NK-92 treated with Interleukin-12 subunit alpha and Interleukin-12 subunit beta, amount 100 ng/mL, for 24 hours (cell line): ENCODE data around the gene CELF1.

ENCODE experiments used
- DNase-seq: peaks from one replicate; lab custom pipeline; 2025; lab: John Stamatoyannopoulos, UW

The CELF1 gene

DNA sequence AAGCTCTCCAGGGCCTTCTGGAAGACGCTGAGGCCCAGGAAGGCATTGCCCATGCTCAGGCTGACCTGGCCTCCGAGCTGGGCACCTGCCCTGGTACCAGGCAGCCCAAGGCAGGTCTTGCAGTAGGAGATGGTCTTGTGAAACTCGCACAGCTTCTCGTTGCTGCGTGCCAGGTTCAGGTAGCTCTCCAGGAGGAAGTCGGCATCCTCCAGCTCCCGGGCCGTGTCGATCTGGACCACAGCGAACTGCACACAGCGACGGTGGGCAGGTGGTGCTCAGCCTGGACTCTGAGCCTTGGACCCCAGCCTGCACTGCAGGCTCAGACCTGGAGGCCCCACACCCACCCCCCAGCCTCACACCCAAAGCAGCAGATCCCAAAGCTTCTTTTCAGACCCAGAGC, 105.0 kb downstream of the CELF1 start:
- no peak for DNase-seq

DNA sequence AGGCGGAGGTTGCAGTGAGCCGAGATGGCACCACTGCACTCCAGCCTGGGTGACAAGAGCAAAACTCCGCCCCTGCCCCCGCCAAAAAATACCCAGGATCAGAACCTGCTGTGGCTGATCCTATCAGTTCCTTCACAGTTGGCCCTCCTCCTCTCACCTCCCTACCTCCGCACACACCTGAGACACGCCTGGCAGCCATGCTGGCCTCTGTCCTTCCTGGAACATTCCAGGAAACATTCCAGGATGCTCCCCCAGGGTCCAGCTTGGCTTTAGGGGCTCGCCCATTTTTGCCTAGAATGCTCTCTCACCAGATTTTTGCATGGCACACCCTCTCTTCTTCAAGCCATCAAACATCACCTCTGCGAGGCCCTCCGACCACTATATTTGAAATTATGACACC, 106.1 kb downstream of the CELF1 start:
- DNase-seq = no peak

DNA sequence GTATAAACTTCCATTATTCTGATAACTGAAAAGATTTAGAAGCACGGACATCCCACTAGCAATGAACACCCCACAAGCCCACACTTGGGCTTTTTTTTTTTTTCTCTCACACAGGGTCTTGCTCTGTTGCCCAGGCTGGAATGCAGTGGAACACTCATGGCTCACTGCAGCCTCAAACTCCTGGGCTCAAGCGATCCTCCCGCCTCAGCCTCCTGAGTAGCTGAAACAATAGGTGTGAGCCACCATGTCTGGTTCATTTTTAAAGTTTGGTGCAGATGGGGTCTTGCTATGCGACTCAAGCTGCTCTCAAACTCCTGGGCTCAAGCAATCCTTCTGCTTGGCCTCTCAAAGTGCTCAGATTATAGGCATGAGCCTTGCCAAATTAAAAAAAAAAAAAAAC, 107.1 kb downstream of the CELF1 start:
- DNase-seq = no peak

DNA sequence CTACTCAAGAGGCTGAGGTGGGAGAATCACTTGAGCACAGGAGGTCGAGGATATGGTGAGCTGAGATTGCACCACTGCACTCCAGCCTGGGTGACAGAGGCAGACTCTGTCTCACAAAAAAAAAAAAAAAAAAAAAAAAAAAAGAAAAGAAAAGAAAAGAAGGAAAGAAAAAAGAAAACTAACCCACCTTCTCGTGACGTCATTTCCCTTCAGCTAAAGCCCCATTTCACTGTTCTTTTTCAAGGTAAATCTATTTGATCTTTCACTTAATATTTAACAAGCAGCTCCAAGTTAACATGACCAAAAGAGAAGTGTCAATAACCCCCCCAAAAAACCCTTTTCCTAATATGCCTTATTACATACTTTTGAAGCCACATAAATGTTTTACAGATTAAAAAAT, 109.1 kb downstream of the CELF1 start:
- no peak for DNase-seq

DNA sequence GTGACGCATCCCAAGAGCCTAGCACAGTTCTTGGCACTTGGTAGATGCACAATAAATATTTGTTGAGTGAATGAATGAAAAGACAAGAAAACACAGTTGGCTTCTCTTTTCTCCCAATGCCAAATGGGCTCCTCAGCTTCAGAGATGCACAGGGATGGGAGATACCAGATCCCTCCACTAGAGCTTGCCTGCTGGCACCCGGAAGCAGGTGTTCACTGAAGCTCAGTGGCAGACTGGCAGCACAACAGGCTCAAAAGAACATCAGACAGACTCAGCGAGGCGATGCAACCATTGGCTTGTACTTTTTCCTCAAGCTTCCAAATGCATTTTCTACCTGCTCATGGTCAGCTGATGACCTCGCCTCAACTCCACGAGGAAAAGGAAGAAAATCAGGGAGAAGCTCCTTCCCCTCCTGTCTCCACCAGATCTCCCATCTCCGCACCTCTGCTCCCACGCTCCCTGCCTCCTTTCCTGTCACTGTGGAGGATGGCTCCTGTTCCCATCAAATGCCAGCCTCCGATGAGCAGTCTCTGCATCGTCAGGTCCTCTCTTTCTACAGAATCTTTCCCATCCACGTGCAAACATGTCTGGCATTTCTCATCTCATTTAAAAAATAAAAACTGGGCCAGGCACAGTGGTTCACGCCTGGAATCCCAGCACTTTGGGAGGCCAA, 109.8 kb downstream of the CELF1 start:
- DNase-seq = no peak

DNA sequence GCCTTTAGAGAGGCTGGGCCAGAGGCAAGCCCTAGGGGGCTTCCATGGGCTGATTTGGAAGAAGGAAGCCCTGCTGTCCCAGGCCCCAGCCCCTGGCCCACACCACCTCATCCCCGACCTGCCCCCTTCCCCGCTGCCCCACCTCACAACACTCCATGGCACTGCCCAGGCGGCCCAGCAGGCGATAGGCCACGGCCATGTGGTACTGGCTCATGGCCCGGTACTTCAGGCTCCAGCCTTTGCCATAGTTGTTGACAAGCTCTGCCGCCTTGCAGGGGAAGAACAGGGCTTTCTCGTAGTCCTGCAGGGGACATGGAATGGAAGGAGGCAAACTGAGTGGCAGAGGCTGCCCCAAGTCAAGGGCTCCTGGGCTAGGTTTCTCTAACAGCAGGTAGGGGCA, 110.4 kb downstream of the CELF1 start:
- DNase-seq = no peak

DNA sequence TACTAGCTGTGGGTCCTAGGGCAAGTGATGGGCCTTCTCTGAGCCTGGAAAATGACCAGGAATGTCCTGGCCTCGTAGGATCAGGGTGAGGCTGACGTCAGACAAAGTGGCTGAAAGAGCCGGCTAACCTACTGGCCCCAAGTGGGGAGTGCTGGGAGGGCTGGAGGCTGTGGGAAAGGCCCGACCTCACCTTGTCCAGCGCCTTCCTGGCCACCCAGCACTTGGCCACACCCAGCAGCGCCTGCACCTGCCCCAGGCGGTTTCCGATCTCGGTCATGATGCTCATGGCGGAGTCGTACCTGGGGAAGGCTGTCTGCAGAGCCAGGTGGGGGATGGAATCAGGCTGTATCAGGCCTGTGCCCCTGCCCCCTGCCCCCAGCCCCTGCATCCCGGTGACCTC, 111.5 kb downstream of the CELF1 start:
- DNase-seq = no peak

DNA sequence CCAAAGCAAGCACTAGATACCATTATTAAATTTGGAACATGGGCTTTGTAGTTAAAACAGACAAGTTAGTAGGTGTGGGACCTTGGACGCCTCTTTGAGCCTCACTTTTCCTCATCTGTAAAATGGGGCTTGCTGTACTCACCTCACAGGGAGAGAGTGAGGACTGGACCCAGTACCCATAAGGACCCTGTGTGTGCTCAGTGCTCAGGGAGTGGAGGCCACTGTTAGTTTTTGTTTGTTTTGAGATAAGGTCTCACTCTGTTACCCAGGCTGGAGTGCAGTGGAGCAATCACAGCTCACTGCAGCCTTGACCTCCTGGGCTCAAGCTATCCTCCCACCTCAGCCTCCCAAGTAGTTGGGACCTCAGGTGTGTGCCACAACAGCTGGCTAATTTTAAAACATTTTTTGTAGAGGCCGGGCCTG, 112.9 kb downstream of the CELF1 start:
- DNase-seq = no peak

DNA sequence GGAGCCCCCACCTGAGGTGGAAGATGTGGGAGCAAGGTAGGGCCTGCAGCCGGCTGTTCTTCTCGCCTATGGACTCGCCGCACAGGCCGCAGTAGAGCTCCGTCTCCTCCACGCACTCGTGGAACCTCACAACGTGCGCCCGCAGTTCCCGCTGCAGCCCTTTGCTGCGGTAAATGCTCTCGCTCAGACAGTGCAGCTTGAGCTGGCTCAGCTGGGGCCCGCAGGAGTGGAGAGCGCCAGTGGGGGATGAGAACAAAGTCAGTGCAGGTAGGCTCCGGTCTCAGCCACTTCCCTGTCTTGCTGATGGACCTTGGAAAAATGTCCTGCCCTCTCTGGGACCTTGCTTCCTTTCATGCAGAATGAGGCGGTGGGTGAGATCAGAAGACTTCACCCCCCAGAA, 114.2 kb downstream of the CELF1 start:
- DNase-seq = no peak

DNA sequence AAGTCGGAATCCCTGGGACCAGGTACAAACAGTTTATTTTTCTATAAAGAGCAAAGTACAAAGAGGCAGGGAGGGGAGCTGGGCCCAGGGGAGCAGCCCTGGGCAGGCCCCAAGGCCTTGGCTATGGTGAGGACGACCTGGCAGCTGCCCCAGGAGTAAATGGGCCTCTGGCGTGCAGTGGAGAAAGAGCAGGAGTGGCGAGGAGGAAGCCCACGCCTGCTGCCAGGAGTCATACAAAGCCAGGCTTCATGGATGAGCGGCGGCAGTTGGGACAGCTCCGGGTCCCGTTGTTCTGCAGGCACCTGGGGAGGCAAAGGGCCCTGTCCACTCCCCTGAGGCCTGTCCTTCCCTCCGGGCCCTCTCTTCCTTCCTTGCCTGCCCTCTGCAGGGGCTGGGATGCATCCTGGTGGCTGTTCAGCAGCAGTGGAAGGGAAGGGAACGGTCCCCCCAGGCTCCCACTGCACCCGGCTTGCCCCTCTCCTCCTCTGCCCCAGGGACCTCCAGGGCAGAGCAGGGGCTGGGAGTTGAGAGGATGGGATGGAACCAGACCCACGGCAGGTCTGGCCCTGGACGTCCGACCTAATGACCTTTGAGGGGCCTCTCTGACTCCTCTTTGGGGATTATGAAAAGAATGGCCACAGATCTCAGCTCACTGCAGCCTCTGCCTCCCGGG, 115.0 kb downstream of the CELF1 start:
- DNase-seq = no peak

DNA sequence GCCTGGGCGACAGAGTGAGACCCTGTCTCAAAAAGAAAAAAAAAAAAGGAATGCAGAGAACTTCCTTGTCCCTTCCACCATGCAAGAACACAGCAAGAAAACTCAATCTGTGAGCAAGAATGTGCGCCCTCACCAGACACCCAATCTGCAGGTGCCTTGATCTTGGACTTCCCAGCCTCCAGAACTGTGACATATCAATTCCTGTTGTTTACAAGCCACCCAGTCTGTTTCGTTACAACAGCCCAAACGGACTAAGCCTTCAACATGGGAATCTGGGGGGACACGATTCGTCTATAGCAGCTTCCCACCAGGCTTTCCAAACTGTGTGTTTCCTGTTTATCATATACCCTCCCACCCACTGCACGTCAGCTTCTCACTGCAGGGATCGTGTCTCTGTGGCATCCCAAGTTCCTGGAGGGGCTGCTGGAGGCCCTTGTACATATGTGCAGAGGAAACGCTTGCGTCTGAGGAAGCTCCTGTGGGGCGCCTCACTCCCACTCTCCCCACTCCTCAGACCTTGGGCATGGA, 115.7 kb downstream of the CELF1 start:
- DNase-seq = no peak

DNA sequence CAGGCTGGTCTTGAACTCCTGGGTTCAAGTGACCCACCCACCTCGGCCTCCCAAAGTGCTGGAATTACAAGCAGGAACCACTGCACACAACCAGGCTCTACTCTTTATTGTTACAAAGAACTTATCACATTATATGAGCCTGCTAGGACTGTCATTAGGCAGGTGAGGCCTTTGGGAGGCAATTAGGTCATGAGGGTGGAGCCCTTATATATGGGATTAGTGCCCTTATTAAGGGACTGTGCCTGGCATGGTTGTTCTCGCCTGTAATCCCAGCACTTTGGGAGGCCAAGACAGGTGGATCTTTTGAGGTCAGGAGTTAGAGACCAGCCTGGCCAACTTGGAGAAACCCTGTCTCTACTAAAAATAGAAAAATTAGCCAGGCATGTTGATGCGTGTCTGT, 116.2 kb downstream of the CELF1 start:
- no peak for DNase-seq

DNA sequence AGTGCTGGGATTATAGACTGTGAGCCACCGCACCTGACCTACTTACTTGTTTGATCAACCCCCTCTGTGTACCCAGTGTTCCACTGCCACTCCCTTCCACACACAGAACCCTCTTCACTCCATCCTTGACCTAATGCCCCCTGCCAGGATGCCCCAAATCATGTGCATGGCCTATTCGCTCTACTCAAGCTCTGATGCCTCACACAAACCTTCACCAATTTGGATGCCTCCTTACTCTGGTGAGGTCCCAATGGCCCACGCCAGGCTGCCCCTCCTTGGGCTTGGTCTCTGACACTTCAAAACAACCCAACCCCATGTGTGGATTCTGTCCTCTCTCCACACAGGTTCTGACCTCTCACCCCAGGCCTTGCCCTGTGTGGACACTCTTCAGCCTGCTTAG, 117.2 kb downstream of the CELF1 start:
- DNase-seq = no peak

DNA sequence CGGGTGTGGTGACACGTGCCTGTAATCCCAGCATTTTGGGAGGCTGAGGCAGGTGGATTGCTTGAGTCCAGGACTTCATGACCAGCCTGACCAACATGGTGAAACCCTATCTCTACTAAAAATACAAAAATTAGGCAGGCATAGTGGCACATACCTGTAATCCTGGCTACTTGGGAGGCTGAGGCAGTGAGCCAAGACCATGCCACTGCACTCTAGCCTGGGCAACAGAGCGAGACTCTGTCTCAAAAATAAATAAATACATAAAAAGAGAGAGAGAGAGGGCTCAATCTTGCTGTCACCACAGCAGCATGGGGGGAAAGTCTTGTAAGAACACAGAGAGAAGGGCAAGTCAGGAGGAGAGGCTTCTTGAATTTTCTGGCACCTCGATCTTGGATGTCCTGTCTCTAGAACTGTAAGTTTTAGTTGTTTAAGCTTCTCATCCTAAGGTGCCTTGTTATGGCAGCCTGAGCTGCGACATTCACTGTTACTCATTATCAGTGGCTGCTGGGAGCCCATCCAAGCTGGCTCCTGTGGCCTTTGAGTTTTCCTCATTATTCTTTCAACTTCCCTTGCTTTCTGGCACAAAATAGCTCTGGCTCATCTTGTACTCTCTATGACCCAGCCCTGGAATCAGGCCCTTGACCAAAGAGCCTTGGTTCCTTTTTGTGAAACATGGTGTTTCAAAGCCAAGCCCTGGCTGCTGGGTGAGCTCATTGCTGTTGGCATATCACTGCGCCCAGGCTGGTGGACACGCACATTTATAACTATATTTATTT, 118.7 kb downstream of the CELF1 start:
- no peak for DNase-seq

DNA sequence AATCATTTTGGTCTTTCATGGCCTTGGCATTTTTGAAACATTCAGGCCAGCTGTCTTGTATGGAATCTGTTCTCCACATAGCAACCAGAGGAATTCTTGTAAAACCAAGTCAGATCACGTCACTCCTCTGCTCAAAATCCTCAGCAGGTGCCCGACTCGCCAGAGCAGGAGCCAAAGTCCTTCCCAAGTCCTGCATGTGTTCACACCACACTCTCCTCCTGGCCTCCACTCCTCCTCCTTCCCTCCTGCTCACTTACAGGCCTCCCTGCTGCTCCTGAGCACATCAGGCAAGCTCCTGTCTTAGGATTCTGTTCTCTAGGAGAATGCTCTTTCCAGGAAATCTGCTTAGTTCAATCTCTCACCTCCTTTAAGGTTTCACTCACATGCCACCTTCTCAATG, 119.8 kb downstream of the CELF1 start:
- DNase-seq = no peak

DNA sequence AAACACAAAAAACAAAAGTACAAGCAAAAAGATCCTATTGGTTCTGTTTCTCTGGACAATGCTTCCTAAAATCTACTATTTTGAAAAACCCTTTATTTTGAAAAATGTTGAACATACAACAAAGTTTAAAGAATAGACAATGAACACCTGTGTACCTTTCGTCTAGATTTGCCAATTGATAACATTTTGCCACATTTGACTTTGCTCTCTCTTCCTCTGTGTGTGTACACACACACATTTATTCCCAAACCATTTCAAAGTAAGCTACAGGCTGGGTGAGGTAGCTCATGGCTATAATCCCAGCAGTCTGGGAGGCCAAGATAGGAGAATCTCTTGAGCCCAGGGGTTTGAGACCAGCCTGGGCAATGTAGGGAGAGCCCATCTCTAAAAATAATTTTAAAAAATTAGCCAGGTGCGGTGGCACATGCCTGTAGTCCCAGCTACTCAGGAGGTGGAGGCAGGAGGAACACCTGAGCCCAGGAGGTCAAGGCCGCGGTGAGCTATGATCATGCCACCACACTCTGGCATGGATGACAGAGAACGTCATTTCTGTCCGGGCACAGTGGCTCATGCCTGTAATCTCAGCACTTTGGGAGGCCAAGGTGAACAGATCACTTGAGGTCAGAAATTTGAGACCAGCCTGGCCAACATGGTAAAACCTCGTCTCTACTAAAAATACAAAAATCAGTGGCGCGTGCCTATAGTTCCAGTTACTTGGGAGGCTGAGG, 121.4 kb downstream of the CELF1 start:
- no peak for DNase-seq

DNA sequence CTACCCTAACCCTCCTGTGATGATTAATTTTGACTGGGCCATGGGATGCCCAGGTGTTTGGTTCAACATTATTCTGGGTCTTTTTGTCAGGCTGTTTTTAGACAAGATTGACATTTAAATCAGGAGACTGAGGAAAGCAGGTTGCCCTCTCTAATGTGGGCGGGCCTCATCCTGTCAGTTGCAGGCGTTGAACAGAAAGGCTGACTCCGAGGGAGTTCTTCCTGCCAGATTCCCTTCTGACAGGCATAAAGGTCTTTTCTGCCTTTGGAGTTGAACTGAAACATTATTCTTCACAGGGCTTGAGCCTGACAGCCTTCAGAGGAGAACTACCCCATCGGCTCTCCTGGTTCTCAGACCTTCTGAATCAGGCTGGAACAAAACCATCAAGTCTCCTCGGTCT, 122.4 kb downstream of the CELF1 start:
- no peak for DNase-seq

DNA sequence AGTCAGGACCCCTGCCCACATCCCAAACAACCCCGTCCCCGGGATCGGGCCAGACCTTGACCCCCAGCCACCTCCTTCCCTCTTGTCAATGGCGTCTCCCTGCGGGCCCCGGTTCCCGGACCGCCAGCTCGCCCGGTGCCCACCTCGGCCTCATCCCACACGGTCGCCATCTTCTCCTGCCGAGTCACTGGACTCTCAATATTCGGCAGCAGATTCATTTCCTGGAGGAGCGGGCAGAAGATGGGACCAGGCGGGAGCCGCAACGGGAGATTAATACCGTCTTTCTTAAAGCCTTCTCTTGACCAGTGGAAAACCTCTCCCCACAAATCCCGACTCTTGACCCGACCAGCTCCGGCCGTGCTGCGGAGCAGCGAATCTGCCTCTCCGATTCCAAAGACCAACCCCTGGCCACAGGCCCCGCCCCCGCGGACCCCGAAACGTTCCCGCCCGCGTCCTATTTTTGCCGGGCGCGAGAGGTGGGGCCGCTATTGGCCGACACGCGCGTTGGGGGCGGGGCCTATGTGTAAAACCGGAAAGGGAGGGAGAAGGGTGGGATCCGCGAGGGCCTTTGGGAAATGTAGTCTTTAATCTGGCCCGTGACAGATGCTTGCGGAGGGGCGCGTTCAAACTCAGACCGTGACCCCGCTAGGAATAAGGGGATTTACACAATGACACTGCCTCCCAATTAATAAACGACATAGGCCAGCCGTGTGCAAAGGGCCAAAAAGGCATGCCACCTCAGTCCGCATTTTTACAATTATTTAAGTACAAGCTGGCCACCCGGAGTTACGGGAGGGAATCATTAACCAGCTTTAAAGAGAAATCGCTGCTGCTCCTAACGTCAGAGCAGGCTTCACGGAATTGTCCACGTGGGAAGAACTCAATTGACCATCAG, 126.6 kb downstream of the CELF1 start, which contains the start of gene PSMC3:
TSS of gene PSMC3 (minus strand) at position 378 of the 895 bp plus-strand sequence. CDS start at position 218, 160 bp downstream.
- DNase-seq = peak; percentile 93

DNA sequence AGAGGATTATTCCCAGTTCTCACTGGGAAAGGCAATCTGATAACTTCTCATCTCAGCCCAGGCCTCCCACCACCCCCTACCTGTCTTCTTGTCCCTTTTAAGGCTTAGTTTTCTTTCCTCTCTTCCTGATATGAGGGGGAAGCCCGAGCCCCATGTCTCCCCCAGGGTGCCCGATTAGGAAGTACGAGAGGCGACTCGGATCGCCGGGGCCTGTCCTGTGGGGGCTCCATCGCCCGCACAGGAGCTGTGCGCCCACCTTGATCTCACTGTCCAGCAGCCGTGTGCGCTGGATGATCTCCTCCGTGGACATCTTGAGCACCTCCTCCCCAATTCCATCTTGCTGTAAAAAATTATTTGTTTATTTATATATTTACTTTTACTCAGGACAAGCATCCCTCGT, 127.3 kb downstream of the CELF1 start:
- no peak for DNase-seq

DNA sequence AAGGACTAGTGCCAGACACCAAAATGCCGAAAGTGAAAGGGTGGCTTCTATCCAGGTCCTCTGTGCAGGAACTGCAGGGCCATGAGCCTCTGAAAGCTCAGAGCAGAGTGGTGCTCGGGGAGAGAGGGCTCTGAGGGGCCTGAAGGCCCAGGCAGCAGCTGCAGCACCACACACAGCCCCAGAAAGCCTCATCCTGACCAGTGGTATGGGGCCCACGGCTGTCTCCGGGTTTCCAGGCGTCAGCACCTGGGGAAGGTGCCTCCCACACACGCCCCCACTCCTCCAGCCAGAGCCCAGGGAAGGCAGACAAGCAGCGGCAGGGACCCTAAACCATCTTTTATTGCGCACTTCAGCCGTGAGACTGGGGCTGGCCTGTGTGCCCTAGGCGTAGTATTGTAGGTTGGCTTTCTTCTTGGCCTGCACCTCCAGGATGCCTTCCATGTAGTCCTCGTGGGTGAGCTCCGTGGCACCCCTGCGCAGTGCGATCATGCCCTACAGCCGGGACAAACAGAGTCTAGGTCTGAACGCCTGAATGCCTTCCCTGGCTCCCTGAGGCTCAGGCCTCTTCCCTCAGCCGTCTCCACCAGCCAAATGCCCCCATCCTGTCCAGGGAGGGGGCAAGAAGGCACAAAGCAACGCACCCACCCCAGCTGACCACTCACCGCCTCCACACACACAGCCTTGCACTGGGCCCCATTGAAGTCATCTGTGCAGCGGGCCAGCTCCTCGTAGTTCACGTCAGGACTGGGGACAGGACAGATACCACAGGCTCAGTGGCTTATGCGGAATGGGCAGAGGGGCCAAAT, 134.3 kb downstream of the CELF1 start:
- no peak for DNase-seq
